HG03103 (cell line): ENCODE measurements around the gene PDLIM4.
A peak's percentile ranks its signal among the peaks of the same experiment; 100 is the strongest.

Experiments used
- ATAC-seq: cut with Tn5 transposase; IDR thresholded peaks from one replicate; pipeline ENCODE4 v1.9.1; 2021; ENCODE audit warnings: low read depth; ENCODE audit not compliant: unreplicated experiment

The PDLIM4 gene

DNA sequence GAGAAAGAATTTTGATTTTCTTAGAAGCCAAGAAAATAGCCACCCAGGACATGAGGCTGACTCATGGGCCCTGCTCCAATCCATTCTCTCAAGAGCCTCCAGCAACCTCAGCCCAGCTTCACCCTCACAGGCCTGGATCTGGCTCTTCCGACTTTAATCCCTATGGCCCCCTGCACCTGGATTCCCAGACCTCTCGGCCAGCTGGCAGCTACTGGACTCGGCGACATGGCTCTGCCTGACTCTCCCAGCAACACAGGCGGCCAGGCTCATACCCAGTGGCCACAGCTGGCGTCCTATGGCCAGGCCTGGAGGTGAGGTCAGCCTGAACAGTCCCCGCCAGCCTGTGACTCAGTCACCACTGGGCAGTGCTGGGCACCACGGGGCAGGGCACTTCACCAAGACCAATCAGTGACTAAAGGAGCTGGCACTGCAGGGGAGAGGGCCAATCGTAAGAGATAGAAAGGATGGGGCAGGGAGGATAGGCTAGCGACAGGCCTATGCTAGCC lies 6.2 kb upstream of the PDLIM4 start:
- ATAC-seq = no peak

DNA sequence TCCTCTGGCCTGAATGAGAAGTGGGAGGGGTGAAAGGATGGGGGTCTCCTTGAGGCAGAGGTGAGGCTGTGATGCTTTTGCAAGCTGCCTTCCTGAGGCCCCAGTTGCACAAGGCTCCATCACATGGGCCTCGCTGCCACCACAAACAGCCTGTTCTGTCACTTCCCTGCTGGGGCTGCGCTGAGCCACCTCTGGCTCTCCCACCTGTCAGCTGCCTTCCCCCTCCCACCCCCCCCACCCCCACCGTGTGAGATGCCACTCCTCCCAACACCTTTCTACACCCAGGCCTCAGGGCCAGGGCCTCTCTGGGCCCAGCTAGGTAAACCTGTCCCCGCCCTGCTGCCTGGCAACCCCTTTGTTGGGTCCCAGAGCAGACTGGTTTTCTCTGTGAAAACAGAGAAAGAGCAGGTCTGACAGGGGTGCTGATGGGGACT lies 4.5 kb upstream of the PDLIM4 start:
- no peak for ATAC-seq

DNA sequence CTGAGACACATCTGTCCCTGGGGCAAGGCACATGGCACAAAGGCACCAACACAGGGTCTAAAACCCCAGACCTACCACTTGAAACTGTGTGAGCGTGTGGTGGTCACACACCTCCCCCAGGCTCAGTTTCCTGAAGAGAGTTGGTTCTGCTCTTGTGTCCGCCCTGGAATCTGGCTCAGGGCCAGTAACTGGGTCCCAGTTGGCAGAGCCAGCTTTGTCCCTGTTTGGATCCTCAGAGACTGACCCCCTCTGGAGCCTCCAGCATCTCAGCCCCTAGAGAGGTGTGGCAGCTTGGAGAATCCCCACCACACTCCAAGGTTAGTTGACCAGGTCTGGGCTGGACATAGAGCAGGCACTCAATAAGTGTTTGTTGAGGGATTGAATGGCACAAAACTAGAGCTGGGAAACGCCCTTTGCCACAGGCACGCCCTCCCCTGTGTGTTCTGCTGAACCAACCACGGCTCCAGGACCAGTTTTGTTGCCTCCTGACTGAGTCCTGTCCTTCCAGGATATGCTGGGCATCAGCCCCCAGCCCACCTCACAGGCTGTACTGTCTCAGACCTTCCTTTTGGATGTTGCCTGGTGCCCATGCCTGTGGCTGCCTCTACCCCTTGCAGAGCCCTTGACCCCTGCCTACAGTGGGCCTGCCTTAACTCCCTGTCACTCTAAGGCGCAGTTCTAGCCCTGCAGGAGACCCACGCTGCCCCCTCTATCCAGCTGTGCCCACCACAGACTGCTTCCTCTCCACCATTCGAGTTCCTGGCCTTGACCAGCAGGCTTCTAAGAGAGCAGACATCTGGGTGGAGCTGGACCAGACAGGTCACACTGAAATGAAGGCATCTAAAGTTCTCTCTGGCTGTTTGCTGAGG lies 3.8 kb upstream of the PDLIM4 start:
- no peak for ATAC-seq

DNA sequence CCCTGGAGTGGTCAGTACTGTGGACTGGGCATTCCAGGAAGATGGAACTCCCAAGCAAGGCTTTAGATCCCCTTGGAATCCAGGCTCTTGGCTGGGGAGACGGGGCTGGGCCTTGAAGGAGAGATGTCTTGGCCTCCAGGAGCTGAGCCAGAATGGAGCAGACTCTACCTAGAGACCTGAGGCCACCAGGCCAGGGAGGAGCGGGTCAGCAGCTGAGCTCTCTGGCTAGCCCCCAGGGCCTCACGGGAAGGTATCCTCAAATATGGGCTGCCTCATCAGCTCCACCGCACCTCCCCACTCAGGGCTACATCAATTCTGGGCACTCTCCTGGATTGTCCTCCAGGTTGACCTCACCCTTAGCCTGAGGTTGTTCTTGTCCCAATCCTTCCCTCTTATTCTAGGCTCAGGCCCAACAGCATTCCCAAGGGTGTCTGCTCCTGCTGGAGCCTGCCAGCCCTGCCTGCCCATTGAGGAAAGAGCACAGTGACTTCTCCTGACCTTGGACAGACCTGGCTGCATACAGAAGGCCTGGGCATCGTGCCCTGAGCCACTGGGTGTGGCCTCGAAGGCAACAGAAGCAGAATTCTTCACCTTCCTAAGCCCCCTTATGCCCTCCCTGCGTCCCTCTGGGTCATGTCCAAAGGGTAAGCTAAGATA lies 3.0 kb upstream of the PDLIM4 start:
- ATAC-seq = no peak

DNA sequence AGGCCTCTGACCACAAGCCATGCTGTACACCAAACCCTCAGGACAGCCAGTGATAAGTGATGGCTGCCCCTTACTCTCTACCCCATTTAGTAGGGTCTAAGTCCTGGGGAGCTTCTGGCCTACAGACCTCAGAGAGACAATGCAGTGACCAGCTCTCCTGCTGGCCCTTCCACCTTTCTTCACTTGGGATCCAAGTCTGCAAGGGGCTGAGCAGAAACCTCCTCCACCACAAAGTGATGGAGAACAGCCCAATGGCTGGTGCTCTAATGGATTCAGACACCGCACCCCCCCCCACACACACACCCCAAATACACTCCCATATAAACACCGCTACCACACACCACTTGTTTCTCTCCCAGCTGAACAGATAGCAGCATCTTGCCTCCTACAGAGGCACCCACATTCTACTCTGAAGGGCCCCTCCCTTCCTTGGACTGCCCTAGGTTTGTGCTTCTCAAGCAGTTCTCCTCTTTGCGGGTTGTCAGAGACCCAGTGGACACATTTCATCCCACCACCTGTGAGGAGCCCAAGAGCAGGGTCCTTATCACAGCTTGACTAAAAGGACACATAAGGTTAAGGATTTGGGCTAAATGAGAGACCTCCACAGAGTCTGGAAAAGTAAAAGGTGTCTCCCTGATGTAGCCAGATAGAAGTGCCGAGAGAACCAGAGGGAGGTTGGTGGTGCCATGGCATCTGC lies 1.3 kb upstream of the PDLIM4 start:
- no peak for ATAC-seq

GRCh38 chr5:132256783-132257130 lies 739 bp upstream of the PDLIM4 start:
- no peak for ATAC-seq

- ATAC-seq = no peak
These were observed 889 bp downstream of the PDLIM4 start for GRCh38 chr5:132258102-132259068.

- ATAC-seq = no peak
These were observed 1.8 kb downstream of the PDLIM4 start for GRCh38 chr5:132259069-132259851.

GRCh38 chr5:132260051-132260450 lies 2.6 kb downstream of the PDLIM4 start:
- no peak for ATAC-seq

GRCh38 chr5:132260714-132261551 lies 3.4 kb downstream of the PDLIM4 start:
- peak; percentile 45 for ATAC-seq

DNA sequence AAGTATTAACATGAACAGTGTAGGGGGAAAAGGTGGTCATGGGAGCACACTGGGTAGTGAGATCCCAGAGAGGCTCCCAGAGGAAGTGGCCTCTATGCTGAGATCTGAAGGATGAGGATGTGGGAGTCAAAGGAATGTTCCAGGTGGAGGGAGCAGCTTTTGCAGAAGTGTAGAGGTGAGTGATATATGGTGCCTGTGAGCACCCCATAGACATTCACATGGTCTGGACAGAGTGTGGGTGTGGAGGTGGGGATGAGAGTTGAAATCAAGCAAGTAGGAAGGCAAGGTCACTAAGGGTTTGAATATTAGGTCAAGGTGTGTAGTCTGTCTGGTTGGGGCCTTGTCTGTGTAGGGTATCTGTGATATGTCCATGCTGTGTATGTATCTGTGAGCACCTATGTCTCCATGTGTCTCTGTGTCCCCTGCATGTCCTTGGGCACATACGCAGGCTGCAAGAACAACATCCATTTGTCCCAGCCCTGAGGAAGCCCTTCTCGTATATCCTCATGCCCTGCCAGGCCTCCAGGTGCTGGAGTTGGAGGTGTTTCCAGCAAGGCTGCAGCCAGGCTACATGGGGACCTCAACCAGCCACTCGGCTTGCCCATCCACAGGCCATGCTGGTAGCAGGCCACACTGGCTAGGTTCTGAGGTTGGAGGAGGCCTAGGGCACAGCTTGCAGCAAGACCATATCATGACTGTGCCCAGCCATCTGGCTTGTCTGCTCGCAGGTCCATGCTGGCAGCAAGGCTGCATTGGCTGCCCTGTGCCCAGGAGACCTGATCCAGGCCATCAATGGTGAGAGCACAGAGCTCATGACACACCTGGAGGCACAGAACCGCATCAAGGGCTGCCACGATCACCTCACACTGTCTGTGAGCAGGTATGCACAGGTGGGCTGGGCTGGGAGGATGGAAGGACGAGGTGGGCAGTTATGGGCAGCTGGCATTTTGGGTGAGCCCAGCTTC lies 4.7 kb downstream of the PDLIM4 start:
- no peak for ATAC-seq

DNA sequence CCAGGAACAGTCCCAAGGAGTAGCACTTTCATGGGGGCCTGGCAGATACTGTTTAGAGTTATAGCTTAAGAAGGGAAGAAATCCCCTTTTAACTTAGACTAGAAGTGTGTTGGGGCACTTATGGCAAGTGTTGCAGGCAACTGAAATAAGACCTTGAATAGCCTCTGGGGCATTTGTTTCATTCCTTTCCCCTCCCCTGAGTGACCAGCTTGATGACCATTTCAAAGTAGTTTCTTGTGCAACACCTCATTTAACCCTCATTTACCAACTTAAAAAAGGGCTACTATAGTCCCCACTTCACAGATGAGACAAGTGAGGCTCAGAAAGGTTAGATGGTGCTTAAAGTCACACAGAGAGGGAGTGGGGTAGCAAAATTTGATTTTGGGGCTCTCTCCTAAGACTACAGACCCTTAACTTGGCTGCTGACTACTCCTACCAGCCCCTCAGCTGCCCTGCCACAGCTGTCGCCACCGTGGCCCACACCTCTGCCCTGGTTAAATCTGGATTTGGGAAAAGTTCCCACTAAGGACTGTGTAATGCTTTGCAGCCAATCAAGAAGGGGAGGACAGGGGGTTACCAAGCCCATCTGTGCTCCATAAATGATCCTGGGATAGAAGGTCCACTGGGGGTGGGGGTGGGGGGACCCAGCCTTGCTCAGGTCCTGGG lies 5.5 kb downstream of the PDLIM4 start:
- no peak for ATAC-seq

- no peak for ATAC-seq
These were observed 6.2 kb downstream of the PDLIM4 start for GRCh38 chr5:132263548-132264261.

GRCh38 chr5:132264546-132265335 lies 7.2 kb downstream of the PDLIM4 start:
- ATAC-seq = no peak

- ATAC-seq = no peak
These were observed 8.0 kb downstream of the PDLIM4 start for GRCh38 chr5:132265336-132266030.
